Stimulated activated CD8-positive, alpha-beta memory T cell treated with anti-CD3 and anti-CD28 coated beads, Interleukin-7, amount 100 ng/mL, for 4 hours (primary cell): Measurements from ENCODE around the gene CTAGE1.
"Not testable (repeated sequence)": the region's sequence is repeated elsewhere in the genome, so short reads cannot be mapped to it uniquely, and the experiment has no call there.

ENCODE experiments used
- DNase-seq, 2 donors: peaks; one replicate each; pipeline ENCODE4 v3.0.0-alpha.2; 2020; ENCODE audit warnings: low read depth in 2 of 2

CTAGE1 gene

DNA sequence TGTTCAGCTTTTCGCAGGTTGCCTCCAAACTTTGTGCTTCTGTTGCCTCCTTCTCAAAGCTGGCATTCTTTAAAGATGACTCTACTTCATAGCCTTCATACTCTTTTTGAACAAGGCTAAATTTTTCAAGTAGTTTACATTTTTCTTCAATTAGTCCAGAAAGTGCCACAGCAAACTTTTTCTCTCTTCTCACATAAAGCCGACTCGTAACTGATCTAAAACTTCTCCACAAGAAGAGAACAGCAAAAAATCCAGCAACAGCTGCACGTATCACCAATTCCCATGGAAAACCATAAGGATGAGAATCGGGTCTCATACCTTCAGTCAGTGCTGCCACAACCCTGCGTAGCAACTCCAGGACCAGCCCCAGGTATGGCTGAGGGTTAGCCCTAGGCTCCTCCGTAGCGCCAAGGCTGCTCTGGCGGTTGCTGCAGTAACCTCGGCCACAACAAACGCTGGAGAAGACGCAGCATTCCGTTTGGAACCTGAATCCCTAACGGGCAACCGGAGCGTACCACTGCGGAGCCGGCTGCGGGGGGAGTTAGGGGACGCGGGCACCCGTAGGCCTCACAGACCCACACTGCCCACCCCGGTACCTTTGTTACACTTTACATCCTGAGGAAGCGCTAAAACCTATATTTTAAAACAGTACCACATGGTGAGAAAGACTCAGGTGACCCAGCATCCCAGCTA lies at the start of gene CTAGE1:
CTAGE1 (minus strand) TSS at position 420 of the 693 bp plus-strand sequence; CDS start at position 316, 104 bp downstream.
- DNase-seq = no peak

GRCh38 chr18:22466608-22467395 lies 49.1 kb upstream of the CTAGE1 start:
- no peak for DNase-seq

GRCh38 chr18:22465859-22466457 lies 48.2 kb upstream of the CTAGE1 start:
- DNase-seq = peak; percentile 21

- DNase-seq = no peak
Measured at GRCh38 chr18:22463076-22463475, 45.4 kb upstream of the CTAGE1 start.

DNA sequence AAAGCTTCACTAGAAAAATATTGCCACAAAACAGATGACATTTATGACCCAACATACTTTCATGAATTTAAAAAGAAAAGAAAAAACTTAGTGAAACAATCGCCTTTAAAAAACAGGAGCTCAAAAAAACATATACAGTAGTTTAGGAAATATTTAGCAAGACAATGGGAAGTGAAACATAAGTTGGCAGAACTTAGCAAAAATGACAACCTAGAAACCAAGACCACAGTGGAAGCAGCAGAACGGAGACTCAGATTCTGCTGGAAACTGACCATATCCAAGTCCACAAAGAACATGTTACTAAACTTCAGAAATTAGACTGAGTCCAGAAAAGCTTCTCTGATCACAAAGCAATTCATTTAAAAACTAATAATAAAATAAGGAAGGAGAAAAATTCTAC lies 41.8 kb upstream of the CTAGE1 start:
- no peak for DNase-seq

GRCh38 chr18:22457524-22457923 lies 39.8 kb upstream of the CTAGE1 start:
- no peak for DNase-seq

- DNase-seq = no peak
Measured at GRCh38 chr18:22456547-22456946, 38.8 kb upstream of the CTAGE1 start.

DNA sequence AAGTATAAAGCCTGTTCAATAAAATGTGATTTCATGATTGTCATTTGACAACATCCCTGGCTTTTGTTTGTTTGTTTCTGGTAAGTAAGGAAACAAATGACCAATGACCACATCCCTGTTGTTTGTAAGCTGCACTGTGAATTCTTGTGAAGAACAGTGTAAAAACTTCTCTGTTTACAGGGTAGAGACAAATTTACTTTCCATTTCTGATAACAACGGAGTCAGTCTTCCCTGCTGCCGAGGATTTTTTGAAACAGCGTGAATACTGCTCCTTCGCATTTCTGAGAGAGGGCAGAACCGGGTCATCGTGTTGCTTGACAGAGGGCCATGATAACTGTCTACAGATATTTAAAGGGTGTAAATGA lies 38.4 kb upstream of the CTAGE1 start:
- DNase-seq = no peak

DNA sequence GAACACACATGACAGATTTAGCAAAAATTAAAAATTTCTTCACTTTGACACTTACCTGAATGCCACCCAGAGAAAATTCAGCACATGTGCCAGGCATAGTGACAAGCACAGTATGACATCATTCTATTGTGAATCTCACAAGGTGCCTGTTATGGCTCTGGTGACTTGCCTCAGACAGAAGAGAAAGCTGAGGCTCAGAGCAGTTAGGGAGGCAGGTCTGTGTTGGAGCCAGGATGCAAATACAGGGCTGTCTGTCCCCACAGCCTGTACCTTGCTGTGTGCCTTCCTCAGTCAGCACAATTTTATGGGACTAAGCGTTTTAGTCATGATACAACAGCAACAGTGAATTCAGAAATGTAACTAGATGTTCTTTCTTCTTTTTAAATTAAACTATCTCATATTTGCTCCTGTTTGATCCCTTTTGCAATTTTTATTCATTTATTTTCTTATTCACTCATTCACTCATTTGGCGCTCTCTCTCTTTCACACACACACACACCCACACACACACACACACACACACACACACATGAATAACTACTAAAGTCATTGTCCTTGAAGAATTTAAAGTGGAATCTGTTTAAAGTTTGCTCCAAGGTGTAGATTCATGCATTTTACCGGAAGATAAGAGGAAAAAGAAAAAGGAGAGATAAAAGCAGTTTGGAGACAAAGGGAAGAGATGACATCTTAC lies 37.9 kb upstream of the CTAGE1 start:
- DNase-seq = no peak

DNA sequence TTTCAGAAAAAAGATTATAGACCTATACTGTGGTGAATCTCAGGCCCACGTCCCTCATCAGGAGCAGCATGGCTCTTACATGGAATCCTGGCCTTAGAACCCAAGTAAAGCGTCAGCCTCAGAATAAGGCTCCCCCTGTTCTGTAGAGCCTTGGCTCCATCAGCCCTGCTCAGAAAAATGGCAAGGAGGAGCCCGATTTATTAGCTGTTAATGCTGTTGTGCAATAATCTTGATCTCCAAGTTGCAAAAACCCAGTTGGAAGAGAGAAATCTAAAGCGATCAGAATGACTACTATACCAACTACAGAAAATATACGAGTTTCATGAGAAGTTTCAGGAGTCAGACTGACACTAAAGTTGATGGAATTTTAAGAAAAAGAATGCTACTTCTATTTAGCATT lies 35.6 kb upstream of the CTAGE1 start:
- DNase-seq = no peak

DNA sequence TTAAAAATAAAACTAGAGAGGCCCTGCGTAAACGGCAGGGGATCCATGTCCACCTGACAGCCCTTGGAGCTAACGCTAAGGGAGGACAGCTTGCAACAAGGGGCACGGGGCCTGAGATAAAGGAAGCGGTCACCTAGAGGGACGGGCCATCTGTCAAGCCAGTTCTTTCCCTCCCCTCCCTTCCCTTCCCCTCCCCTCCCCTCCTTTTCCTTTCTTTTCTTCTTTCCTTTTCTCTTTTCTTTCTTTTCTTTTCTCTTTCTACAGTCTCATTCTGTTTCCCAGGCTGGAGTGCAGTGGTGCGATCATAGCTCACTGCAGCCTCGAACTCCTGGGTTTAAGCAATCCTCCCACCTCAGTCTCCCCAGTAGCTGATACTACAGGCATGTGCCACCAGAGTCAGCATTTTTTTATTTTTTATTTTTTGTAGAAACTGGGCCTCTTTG lies 34.5 kb upstream of the CTAGE1 start:
- DNase-seq = no peak

DNA sequence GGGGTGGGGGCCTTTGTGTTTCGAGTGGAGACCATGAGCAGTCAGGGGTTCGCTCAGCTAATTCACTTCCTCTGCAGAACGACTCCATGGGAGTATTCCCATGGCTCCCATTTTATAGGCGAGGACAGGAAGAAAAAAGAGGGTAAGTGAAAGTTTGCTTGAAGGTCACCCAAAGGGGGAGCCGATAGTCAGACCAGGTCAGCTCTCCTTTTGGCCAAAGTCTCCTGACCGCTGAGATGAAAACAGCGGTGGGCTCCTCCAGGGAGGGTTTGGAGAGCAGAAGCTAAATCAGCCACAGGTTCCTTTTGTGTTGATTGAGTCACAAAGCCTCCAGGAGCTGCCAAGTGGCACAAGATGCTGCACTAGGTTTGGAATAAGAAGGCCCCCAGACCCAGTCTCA lies 34.1 kb upstream of the CTAGE1 start:
- no peak for DNase-seq

DNA sequence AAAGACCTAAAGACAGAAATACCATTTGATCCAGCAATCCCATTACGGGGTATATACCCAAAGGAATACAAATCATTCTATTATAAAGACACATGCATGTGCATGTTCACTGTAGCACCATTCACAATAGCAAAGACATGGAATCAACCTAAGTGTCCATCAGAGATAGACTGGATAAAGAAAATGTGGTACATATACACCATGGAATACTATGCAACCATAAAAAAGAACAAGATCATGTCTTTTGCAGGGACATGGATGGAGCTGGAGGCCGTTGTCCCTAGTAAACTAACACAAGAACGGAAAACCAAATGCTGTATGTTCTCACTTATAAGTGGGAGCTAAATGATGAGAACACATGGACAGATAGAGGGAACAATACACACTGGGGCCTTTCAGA lies 33.1 kb upstream of the CTAGE1 start:
- not testable (repeated sequence) for DNase-seq

- DNase-seq = not testable (repeated sequence)
Measured at GRCh38 chr18:22450318-22450717, 32.6 kb upstream of the CTAGE1 start.

DNA sequence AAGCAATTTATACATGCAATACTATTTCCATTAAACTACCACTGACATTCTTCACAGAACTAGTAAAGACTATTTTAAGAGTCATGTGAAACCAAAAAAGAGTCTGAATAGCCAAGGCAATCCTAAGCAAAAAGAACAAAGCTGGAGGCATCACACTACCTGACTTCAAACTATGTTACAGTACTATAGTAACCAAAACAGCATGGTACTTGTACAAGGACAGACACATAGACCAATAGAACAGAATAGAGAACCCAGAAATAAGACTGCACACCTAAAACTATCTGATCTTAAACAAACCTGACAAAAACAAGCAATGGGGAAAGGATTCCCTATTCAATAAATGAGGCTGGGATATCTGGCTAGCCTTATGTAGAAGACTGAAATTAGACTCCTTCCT lies 32.0 kb upstream of the CTAGE1 start:
- not testable (repeated sequence) for DNase-seq

DNA sequence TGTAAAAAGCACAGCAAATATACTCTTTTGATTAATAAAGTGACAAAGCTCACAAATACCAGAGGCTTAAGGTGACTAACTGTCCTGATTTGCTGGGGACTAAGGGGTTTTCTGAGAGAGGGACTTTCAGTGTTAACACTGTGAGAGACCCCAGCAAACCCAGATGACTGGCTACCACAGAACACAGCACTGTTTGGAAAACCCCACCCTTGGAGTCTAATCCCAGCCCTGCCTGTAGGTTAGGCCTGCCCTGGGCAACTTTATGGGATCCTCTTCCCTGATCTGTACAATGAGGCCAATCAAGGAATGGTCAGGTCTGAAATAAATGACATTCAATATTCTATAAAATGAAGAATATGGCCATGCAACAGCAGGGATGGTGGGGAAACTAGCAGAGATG lies 30.5 kb upstream of the CTAGE1 start:
- DNase-seq = no peak

GRCh38 chr18:22447792-22448191 lies 30.1 kb upstream of the CTAGE1 start:
- DNase-seq = no peak

DNA sequence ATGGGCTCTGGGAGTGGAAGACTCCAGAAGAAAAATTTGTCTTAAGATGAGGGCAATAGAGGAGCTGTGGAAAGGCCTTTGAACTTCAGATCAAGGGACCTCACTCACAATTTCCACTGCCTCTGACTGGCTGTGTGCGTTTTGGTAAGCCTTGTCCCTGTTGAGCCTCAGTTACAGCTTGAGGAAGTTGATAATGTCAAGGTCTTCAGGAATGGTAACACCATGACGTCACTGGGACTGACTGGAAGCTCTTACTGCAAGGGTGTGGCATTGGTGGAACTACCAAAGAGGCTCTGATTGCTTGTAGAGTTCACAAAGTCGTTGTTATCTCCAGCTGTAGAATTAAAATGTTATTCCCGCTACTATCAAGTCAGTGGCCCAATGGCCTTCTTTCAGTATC lies 29.2 kb upstream of the CTAGE1 start:
- no peak for DNase-seq

GRCh38 chr18:22446325-22446724 lies 28.6 kb upstream of the CTAGE1 start:
- no peak for DNase-seq

DNA sequence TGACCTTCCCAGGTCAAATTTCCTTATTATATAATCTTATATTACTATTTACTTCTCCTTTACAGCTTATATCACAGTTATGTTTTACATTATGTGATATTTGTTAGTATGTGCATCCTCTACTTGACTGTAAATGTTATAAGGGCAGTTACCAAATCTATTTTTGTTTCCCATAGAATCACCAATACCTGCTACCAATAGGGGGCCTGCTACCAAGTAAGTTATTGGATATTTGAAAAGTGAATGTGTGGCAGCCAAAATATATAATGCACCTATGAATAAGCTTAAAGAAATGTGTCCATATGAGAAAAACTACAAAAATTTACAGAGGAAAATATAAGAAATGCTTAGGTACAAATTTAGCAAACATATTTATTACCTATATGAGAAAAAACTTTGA lies 23.9 kb upstream of the CTAGE1 start:
- no peak for DNase-seq

DNA sequence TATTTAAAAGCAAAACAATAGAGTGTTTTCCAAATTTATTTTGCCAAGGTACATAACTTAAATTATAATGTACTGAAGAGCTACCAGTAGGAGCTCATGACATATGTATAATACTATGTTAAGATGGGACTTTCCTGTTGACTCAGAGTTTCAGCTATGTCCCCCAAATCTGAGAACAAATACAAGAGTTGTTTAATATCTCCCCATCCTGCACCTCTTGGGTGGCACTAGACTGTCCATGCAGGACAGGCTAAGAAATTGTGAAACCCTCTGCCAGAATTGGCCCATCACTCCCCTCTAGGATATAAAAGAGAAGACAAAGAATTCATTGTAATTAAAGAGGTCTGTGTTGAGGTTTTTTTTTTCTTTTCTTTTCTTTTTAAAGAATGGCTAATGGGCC lies 21.7 kb upstream of the CTAGE1 start:
- DNase-seq = no peak

DNA sequence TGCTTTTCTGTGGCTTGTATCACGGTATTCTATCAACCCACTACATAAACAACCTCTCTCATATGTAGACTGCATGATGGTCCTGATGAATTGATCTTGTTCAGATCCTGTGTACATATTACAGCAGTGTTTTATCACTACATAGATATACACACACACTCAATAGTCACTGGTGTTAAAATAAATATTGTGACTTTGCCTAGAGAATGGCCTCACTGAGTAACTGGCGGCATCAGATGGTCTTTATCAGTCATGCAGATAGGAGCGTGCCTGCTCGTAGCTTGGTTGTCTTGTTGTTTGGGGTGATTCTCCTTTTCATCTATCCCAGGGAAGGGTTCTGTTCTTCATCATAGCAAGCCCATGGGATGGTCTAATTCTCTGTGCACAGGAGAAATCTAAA lies 18.4 kb upstream of the CTAGE1 start:
- DNase-seq = no peak
